CD4-positive, alpha-beta T cell treated with Interleukin-15 for 1 hour (primary cell): ENCODE measurements around the gene PHF21A.

ENCODE experiments used
- DNase-seq: peaks from one replicate; pipeline ENCODE4 v3.0.0-alpha.2; 2020

PHF21A gene

GRCh38 chr11:45931739-45932138, 189.5 kb downstream of the PHF21A start:
- DNase-seq: no peak

GRCh38 chr11:45930951-45931570, 190.2 kb downstream of the PHF21A start:
- DNase-seq: no peak

GRCh38 chr11:45930031-45930794, 191.0 kb downstream of the PHF21A start:
- peak; percentile 85 for DNase-seq

- DNase-seq: no peak
Measured at GRCh38 chr11:45929486-45930030, 191.7 kb downstream of the PHF21A start.

GRCh38 chr11:45928535-45929215, 192.6 kb downstream of the PHF21A start:
- no peak for DNase-seq

GRCh38 chr11:45927684-45928413, 193.4 kb downstream of the PHF21A start:
- peak; percentile 17 for DNase-seq

- DNase-seq: peak; percentile 11
Measured at GRCh38 chr11:45927332-45927683, 193.9 kb downstream of the PHF21A start.

- DNase-seq: peak; percentile 14
Measured at GRCh38 chr11:45926536-45927331, 194.5 kb downstream of the PHF21A start.

- DNase-seq: peak; percentile 14
Measured at GRCh38 chr11:45926001-45926401, 195.3 kb downstream of the PHF21A start.

GRCh38 chr11:45925550-45925949, 195.7 kb downstream of the PHF21A start:
- DNase-seq: no peak

- DNase-seq: no peak
Measured at GRCh38 chr11:45924927-45925326, 196.3 kb downstream of the PHF21A start.

GRCh38 chr11:45924036-45924915, 197.0 kb downstream of the PHF21A start:
- peak; percentile 13 for DNase-seq

GRCh38 chr11:45922425-45923082, 198.7 kb downstream of the PHF21A start, which contains the start of gene LARGE2:
Gene LARGE2, plus strand, starts transcription at chr11:45922656. Its CDS starts 227 bp downstream, at chr11:45922883.
- DNase-seq: peak; percentile 19

GRCh38 chr11:45921561-45922424, 199.5 kb downstream of the PHF21A start:
- DNase-seq: peak; percentile 16

GRCh38 chr11:45920531-45921477, 200.4 kb downstream of the PHF21A start:
- peak; percentile 5 for DNase-seq

GRCh38 chr11:45919806-45920530, 201.3 kb downstream of the PHF21A start:
- no peak for DNase-seq

- DNase-seq: no peak
Measured at GRCh38 chr11:45918962-45919675, 202.1 kb downstream of the PHF21A start.
